MM.1S (cell line): ENCODE results near the gene TES.
"Not testable (repeated sequence)": the region's sequence is repeated elsewhere in the genome, so short reads cannot be mapped to it uniquely, and the experiment has no call there.

Source experiments
- DNase-seq: peaks from one replicate; pipeline ENCODE4 v3.0.0-alpha.2; 2015
- H2AFZ ChIP-seq: fragments of 300-600 bp; sonication (generic); 2 replicates; pipeline ENCODE4 v1.6.0; 2016; ENCODE audit warnings: antibody characterized with exemption, low read length
- H3F3A ChIP-seq: fragments of 300-600 bp; sonication (generic); 2 replicates; pipeline ENCODE4 v1.6.1; 2016; ENCODE audit warnings: mild to moderate bottlenecking, antibody characterized with exemption, low read length, moderate library complexity, mixed read lengths; ENCODE audit not compliant: insufficient read depth
- H3K27ac ChIP-seq: fragments of 300-600 bp; sonication (generic); 2 replicates; pipeline ENCODE4 v1.5.1; 2016; ENCODE audit warnings: mild to moderate bottlenecking, low read length
- H3K27me3 ChIP-seq: fragments of 300-600 bp; sonication (generic); replicated peaks from 2 replicates; pipeline ENCODE4 v1.6.0; 2016; ENCODE audit warnings: low read length; ENCODE audit not compliant: insufficient read depth
- H3K36me3 ChIP-seq: fragments of 300-600 bp; sonication (generic); replicated peaks from 2 replicates; pipeline ENCODE4 v1.6.1; 2016; ENCODE audit warnings: mild to moderate bottlenecking, low read length, mixed read lengths; ENCODE audit not compliant: insufficient read depth
- H3K4me1 ChIP-seq: fragments of 300-600 bp; sonication (generic); 2 replicates; pipeline ENCODE4 v1.6.1; 2016; ENCODE audit warnings: low read length, mixed read lengths
- H3K4me2 ChIP-seq: fragments of 300-600 bp; sonication (generic); 2 replicates; pipeline ENCODE4 v1.6.0; 2016; ENCODE audit warnings: low read depth, low read length
- H3K4me3 ChIP-seq: fragments of 300-600 bp; sonication (generic); 2 replicates; pipeline ENCODE4 v1.5.1; 2016; ENCODE audit warnings: low read length, mixed read lengths
- H3K79me2 ChIP-seq: fragments of 300-600 bp; sonication (generic); 2 replicates; pipeline ENCODE4 v1.6.1; 2016; ENCODE audit warnings: mixed run types, low read length, mixed read lengths
- H3K9ac ChIP-seq: fragments of 300-600 bp; sonication (generic); 2 replicates; pipeline ENCODE4 v1.6.1; 2016; ENCODE audit warnings: low read length, mixed read lengths
- H3K9me2 ChIP-seq: fragments of 300-600 bp; sonication (generic); replicated peaks from 2 replicates; pipeline ENCODE4 v1.6.1; 2016; ENCODE audit warnings: mild to moderate bottlenecking, low read length, mixed read lengths; ENCODE audit not compliant: insufficient read depth
- H3K9me3 ChIP-seq: fragments of 300-600 bp; sonication (generic); replicated peaks from 2 replicates; pipeline ENCODE4 v1.6.1; 2016; ENCODE audit warnings: mild to moderate bottlenecking, low read length, mixed read lengths; ENCODE audit not compliant: insufficient read depth
- H4K20me1 ChIP-seq: fragments of 300-600 bp; sonication (generic); 2 replicates; pipeline ENCODE4 v1.6.1; 2016; ENCODE audit warnings: mild to moderate bottlenecking, low read length, moderate library complexity, mixed read lengths; ENCODE audit not compliant: insufficient read depth
- CTCF ChIP-seq: fragments of 300-600 bp; sonication (generic); IDR thresholded peaks from 2 replicates; pipeline ENCODE4 v1.5.1; 2016; ENCODE audit warnings: antibody characterized with exemption, low read length, mixed read lengths
- EZH2 ChIP-seq: fragments of 300-600 bp; sonication (generic); optimal IDR thresholded peaks from 2 replicates; pipeline ENCODE3; 2017; ENCODE audit warnings: low read depth, mild to moderate bottlenecking, antibody characterized with exemption, low read length, mixed read lengths
- EZH2phosphoT487 ChIP-seq: fragments of 300-600 bp; sonication (generic); IDR thresholded peaks from 2 replicates; pipeline ENCODE4 v1.6.1; 2018; ENCODE audit warnings: antibody characterized with exemption, low read length

Gene TES

GRCh38 chr7:116293633-116294032 lies 83.3 kb downstream of the TES start:
- Histone ChIP-seq H3K9ac (no peak overlapping the region), H3K27ac (no peak overlapping the region), H3K9me3 (no peaks in the 10 kb centered on the region), H3F3A (no peaks in the 10 kb centered on the region), H2AFZ (no peak overlapping the region), H3K4me1 (no peaks in the 10 kb centered on the region), H3K27me3 (no peaks in the 10 kb centered on the region), H3K36me3 (no peaks in the 10 kb centered on the region), H3K4me3 (no peak overlapping the region), H3K4me2 (no peak overlapping the region), H4K20me1 (no peaks in the 10 kb centered on the region), H3K9me2 (no peaks in the 10 kb centered on the region), H3K79me2 (no peaks in the 10 kb centered on the region)
- no peak for DNase-seq
- TF ChIP-seq EZH2 (no peak), EZH2phosphoT487 (no peak), CTCF (no peak)

- not testable (repeated sequence) for H3K4me3 ChIP-seq
Measured at GRCh38 chr7:116295903-116296302, 85.6 kb downstream of the TES start.

GRCh38 chr7:116298055-116298454 lies 87.7 kb downstream of the TES start:
- no peaks in the 10 kb centered on the region for H3K9me3 ChIP-seq
- DNase-seq = no peak
- no peak overlapping the region for H3K9ac ChIP-seq
- no peaks in the 10 kb centered on the region for H3K9me2 ChIP-seq
- no peak overlapping the region for H3K27ac ChIP-seq
- H3K4me1 ChIP-seq = no peaks in the 10 kb centered on the region
- H2AFZ ChIP-seq = no peak overlapping the region
- no peak overlapping the region for H3K4me2 ChIP-seq
- no peaks in the 10 kb centered on the region for H3K36me3 ChIP-seq
- no peak overlapping the region for H3K4me3 ChIP-seq
- no peak for TF ChIP-seq CTCF
- TF ChIP-seq EZH2phosphoT487 = no peak
- no peak for TF ChIP-seq EZH2
- H3F3A ChIP-seq = no peaks in the 10 kb centered on the region
- no peaks in the 10 kb centered on the region for H4K20me1 ChIP-seq
- H3K27me3 ChIP-seq = no peaks in the 10 kb centered on the region
- no peaks in the 10 kb centered on the region for H3K79me2 ChIP-seq

More at GRCh38 chr7:116295903-116296302, 85.6 kb downstream of the TES start:
- H3K9me3 ChIP-seq, H3K27ac ChIP-seq, H3K79me2 ChIP-seq, H2AFZ ChIP-seq, DNase-seq, H3K4me2 ChIP-seq, H3K36me3 ChIP-seq, H4K20me1 ChIP-seq, H3K9me2 ChIP-seq, H3F3A ChIP-seq, H3K9ac ChIP-seq, H3K27me3 ChIP-seq, H3K4me1 ChIP-seq: not testable (repeated sequence)

- Histone ChIP-seq H4K20me1 (no peaks in the 10 kb centered on the region), H3K4me3 (no peak overlapping the region), H3K27me3 (no peaks in the 10 kb centered on the region), H2AFZ (no peak overlapping the region), H3K79me2 (no peaks in the 10 kb centered on the region), H3K9me3 (no peaks in the 10 kb centered on the region), H3K27ac (no peak overlapping the region), H3K4me2 (no peak overlapping the region), H3F3A (no peaks in the 10 kb centered on the region), H3K9ac (no peak overlapping the region), H3K4me1 (no peaks in the 10 kb centered on the region), H3K9me2 (no peaks in the 10 kb centered on the region), H3K36me3 (no peaks in the 10 kb centered on the region)
- no peak for TF ChIP-seq EZH2
- no peak for TF ChIP-seq CTCF
- TF ChIP-seq EZH2phosphoT487 = no peak
- no peak for DNase-seq
Measured at GRCh38 chr7:116298576-116298975, 88.2 kb downstream of the TES start.
